ENCODE data around the gene FBXW11. TPM values are rescaled to one million over a fixed set of nuclear protein-coding genes. Genes with fewer than 3 reads are reported as not detected.

Gene FBXW11
- polyA plus RNA-seq, 1 donor (not counting 4 experiments of a cell fraction or from before 2014, with no cell fraction given) = 48.4 TPM

- FAIRE-seq = peak; percentile 36
- H3K9me1 ChIP-seq (ENCODE audit: control insufficient read depth, extremely low read depth, insufficient read depth, low read length) = no peaks in the 10 kb centered on the region
- H4K20me1 ChIP-seq (ENCODE audit: control insufficient read depth, extremely low read depth, insufficient read depth, low read length) = no peaks in the 10 kb centered on the region
- no peaks in the 10 kb centered on the region for H3K27me3 ChIP-seq (ENCODE audit: control insufficient read depth, extremely low read depth, insufficient read depth, low read length)
- no peaks in the 10 kb centered on the region for H3K9me3 ChIP-seq (ENCODE audit: control insufficient read depth, low read depth, low read length)
- TF ChIP-seq EZH2 (IDR thresholded peaks at IDR 0.05; ENCODE audit: low read length) = no peak
- TF ChIP-seq CTCF (optimal IDR thresholded peaks at IDR 0.05 in 1 of 3, IDR thresholded peaks at IDR 0.05 in 1 of 3, conservative IDR thresholded peaks at IDR 0.05 in 1 of 3; ENCODE audit: extremely low read depth in 1 of 3, insufficient read depth in 2 of 3, low read length in 3 of 3) = no peak
- no peaks in the 10 kb centered on the region for H3K79me2 ChIP-seq (ENCODE audit: control insufficient read depth, insufficient read depth, low read length)
- H3K9ac ChIP-seq (ENCODE audit: control insufficient read depth, extremely low read depth, insufficient read depth, low read length) = no peak overlapping the region
- H2AFZ ChIP-seq (ENCODE audit: control insufficient read depth, low read length) = no peak overlapping the region
- dilution Hi-C loops (cut with MboI; ENCODE audit: extremely low pct_ligation_motif_present, low sequenced_read_pairs) = no loop called here
- no peaks in the 10 kb centered on the region for H3K4me1 ChIP-seq (ENCODE audit: control insufficient read depth, extremely low read depth, insufficient read depth, low read length)
- H3K27ac ChIP-seq (ENCODE audit: control insufficient read depth, insufficient read depth, low read length) = no peak overlapping the region
- DNase-seq (ENCODE audit: low read depth, low spot score) = no peak
- peaks cover 16 to 28% of the 10 kb centered on the region in 2 experiments for H3K36me3 ChIP-seq (ENCODE audit: control insufficient read depth in 2 of 2, extremely low read depth in 1 of 2, insufficient read depth in 2 of 2, low read length in 2 of 2)
- no peak overlapping the region for H3K4me3 ChIP-seq (ENCODE audit: control insufficient read depth in 2 of 3, extremely low read depth in 1 of 3, insufficient read depth in 2 of 3, low read depth in 1 of 3, low read length in 3 of 3)
- no peak overlapping the region for H3K4me2 ChIP-seq (ENCODE audit: control insufficient read depth, extremely low read depth, insufficient read depth, low read depth, low read length)
Observed at GRCh38 chr5:171872666-171873065, 133.8 kb downstream of the FBXW11 start.

DNA sequence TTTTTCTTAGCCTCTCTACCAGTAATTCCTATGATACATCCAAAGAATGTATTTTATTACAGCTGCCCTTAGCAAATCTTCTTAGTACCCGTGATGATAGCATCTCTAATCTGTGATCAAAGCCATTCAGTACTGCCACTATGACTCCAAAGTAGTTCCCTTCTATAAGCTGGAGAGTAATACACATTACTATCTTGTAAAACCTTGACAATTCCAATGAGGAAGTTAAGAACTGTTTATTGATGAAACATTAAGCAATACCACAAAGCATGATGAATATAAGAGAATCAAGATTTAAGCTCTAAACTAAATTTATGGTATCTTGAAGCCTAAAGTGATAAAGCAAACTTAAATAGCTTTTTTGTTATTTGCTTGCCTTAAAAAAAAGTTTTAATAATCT lies 134.7 kb downstream of the FBXW11 start:
- peaks cover 13 to 24% of the 10 kb centered on the region in 2 experiments for H3K36me3 ChIP-seq (ENCODE audit: control insufficient read depth in 2 of 2, extremely low read depth in 1 of 2, insufficient read depth in 2 of 2, low read length in 2 of 2)
- no peak for FAIRE-seq

More for the DNA sequence above, 134.7 kb downstream of the FBXW11 start:
- Histone ChIP-seq H3K27ac (ENCODE audit: control insufficient read depth, insufficient read depth, low read length) (no peak overlapping the region), H3K4me1 (ENCODE audit: control insufficient read depth, extremely low read depth, insufficient read depth, low read length) (no peaks in the 10 kb centered on the region), H3K4me3 (ENCODE audit: control insufficient read depth in 2 of 3, extremely low read depth in 1 of 3, insufficient read depth in 2 of 3, low read depth in 1 of 3, low read length in 3 of 3) (no peak overlapping the region), H3K27me3 (ENCODE audit: control insufficient read depth, extremely low read depth, insufficient read depth, low read length) (no peaks in the 10 kb centered on the region), H2AFZ (ENCODE audit: control insufficient read depth, low read length) (no peak overlapping the region), H3K9me3 (ENCODE audit: control insufficient read depth, low read depth, low read length) (no peaks in the 10 kb centered on the region), H3K9me1 (ENCODE audit: control insufficient read depth, extremely low read depth, insufficient read depth, low read length) (no peaks in the 10 kb centered on the region), H3K9ac (ENCODE audit: control insufficient read depth, extremely low read depth, insufficient read depth, low read length) (no peak overlapping the region), H4K20me1 (ENCODE audit: control insufficient read depth, extremely low read depth, insufficient read depth, low read length) (no peaks in the 10 kb centered on the region), H3K4me2 (ENCODE audit: control insufficient read depth, extremely low read depth, insufficient read depth, low read depth, low read length) (no peak overlapping the region), H3K79me2 (ENCODE audit: control insufficient read depth, insufficient read depth, low read length) (no peaks in the 10 kb centered on the region)
- TF ChIP-seq CTCF (optimal IDR thresholded peaks at IDR 0.05 in 1 of 3, IDR thresholded peaks at IDR 0.05 in 1 of 3, conservative IDR thresholded peaks at IDR 0.05 in 1 of 3; ENCODE audit: extremely low read depth in 1 of 3, insufficient read depth in 2 of 3, low read length in 3 of 3) = no peak
- TF ChIP-seq EZH2 (IDR thresholded peaks at IDR 0.05; ENCODE audit: low read length) = no peak
- dilution Hi-C loops (cut with MboI; ENCODE audit: extremely low pct_ligation_motif_present, low sequenced_read_pairs) = no loop called here
- no peak for DNase-seq (ENCODE audit: low read depth, low spot score)

All from keratinocyte (primary cell).